Thymus (tissue), 14 donors: ENCODE data around the gene DYNLL2. TPM values are rescaled to one million over a fixed set of nuclear protein-coding genes. Genes with fewer than 3 reads are reported as not detected.
A peak's percentile ranks its signal among the peaks of the same experiment; 100 is the strongest.
"Not testable (repeated sequence)": the region's sequence is repeated elsewhere in the genome, so short reads cannot be mapped to it uniquely, and the experiment has no call there.

Experiments used
- DNase-seq, 9 donors: peaks; one replicate each; pipeline ENCODE4 v3.0.0-alpha.2; 2013; ENCODE audit warnings: low spot score in 9 of 9, low read depth in 6 of 9, missing footprints in 1 of 9
- H3K27ac ChIP-seq, 2 donors: one replicate each; pipeline ENCODE4 v1.5.1; 2013; ENCODE audit warnings: control low read depth in 1 of 2, low read depth in 1 of 2, low read length in 1 of 2, mild to moderate bottlenecking in 1 of 2, moderate library complexity in 1 of 2
- H3K27me3 ChIP-seq, 2 donors: one replicate each; pipeline ENCODE4 v1.5.1; 2013; ENCODE audit warnings: low read length in 1 of 2; ENCODE audit not compliant: control insufficient read depth in 2 of 2, insufficient read depth in 1 of 2
- H3K36me3 ChIP-seq, 2 donors: one replicate each; pipeline ENCODE4 v1.5.1; 2013; ENCODE audit warnings: low read length in 1 of 2, mild to moderate bottlenecking in 1 of 2, moderate library complexity in 1 of 2; ENCODE audit not compliant: control insufficient read depth in 2 of 2, insufficient read depth in 2 of 2
- H3K4me1 ChIP-seq, 2 donors: one replicate each; pipeline ENCODE4 v1.5.1; 2013; ENCODE audit warnings: low read length in 2 of 2; ENCODE audit not compliant: control insufficient read depth in 2 of 2, insufficient read depth in 2 of 2
- H3K4me3 ChIP-seq, 2 donors: one replicate each; pipeline ENCODE4 v1.5.1; 2013; ENCODE audit warnings: low read length in 2 of 2, control low read depth in 1 of 2, mild to moderate bottlenecking in 1 of 2
- H3K9me3 ChIP-seq, 2 donors: one replicate each; pipeline ENCODE4 v1.5.1; 2013; ENCODE audit warnings: low read length in 1 of 2, mild to moderate bottlenecking in 1 of 2; ENCODE audit not compliant: control insufficient read depth in 2 of 2, insufficient read depth in 1 of 2
- WGBS: extraction: QIAGEN DNeasy Blood & Tissue Kit; methylation state at CpG from one replicate; pipeline ENCODE4 v1.1.7; 2013; 5-methylcytosine and 5-hydroxymethylcytosine counted together
- long read RNA-seq, 10 donors: transcript quantifications; one replicate each; lab custom pipeline, GENCODE V29; 2026
- polyA plus RNA-seq: library from polyadenylated mRNA; stranded (reverse); fragments of 200-250 nt; gene quantifications from one replicate; pipeline ENCODE4 v1.2.3, GENCODE V29; 2013
- total RNA-seq: library from RNA; stranded (reverse); fragments of 120-200 nt; gene quantifications from one replicate; pipeline ENCODE4 v1.2.4, GENCODE V29; 2013
- donor health status: healthy.

The DYNLL2 gene
- total RNA-seq (11.7 TPM), polyA plus RNA-seq (23.2 TPM)
- long read RNA-seq, donor 1 = 0 reads
- long read RNA-seq, donor 2 = 0 reads
- long read RNA-seq, donor 3, full-length matches to known transcripts = 16 of 16 reads
- long read RNA-seq, donor 3, partial matches to known transcripts = 0 of 16 reads
- long read RNA-seq, donor 3, other reads (novel, unspliced or antisense) = 0 of 16 reads
- long read RNA-seq, donor 4, full-length matches to known transcripts = 6 of 6 reads
- long read RNA-seq, donor 4, partial matches to known transcripts = 0 of 6 reads
- long read RNA-seq, donor 4, other reads (novel, unspliced or antisense) = 0 of 6 reads
- long read RNA-seq, donor 5, full-length matches to known transcripts = 15 of 15 reads
- long read RNA-seq, donor 5, partial matches to known transcripts = 0 of 15 reads
- long read RNA-seq, donor 5, other reads (novel, unspliced or antisense) = 0 of 15 reads
- long read RNA-seq, donor 6, full-length matches to known transcripts = 7 of 7 reads
- long read RNA-seq, donor 6, partial matches to known transcripts = 0 of 7 reads
- long read RNA-seq, donor 6, other reads (novel, unspliced or antisense) = 0 of 7 reads
- long read RNA-seq, donor 7, full-length matches to known transcripts = 7 of 7 reads
- long read RNA-seq, donor 7, partial matches to known transcripts = 0 of 7 reads
- long read RNA-seq, donor 7, other reads (novel, unspliced or antisense) = 0 of 7 reads
- long read RNA-seq, donor 8, full-length matches to known transcripts = 1 of 1 reads
- long read RNA-seq, donor 8, partial matches to known transcripts = 0 of 1 reads
- long read RNA-seq, donor 8, other reads (novel, unspliced or antisense) = 0 of 1 reads
- long read RNA-seq, donor 9, full-length matches to known transcripts = 2 of 2 reads
- long read RNA-seq, donor 9, partial matches to known transcripts = 0 of 2 reads
- long read RNA-seq, donor 9, other reads (novel, unspliced or antisense) = 0 of 2 reads
- long read RNA-seq, donor 10, full-length matches to known transcripts = 3 of 3 reads
- long read RNA-seq, donor 10, partial matches to known transcripts = 0 of 3 reads
- long read RNA-seq, donor 10, other reads (novel, unspliced or antisense) = 0 of 3 reads

- Histone ChIP-seq H3K4me3 (peak within 1 kb of the TSS; percentile 69 to 93), H3K27ac (peak within 1 kb of the TSS; percentile 64 to 86), H3K9me3 (no peaks in the 10 kb centered on the region), H3K36me3 (peaks cover 12 to 29% of the 10 kb centered on the region in 2 donors), H3K4me1 (peaks cover 17 to 23% of the 10 kb centered on the region in 2 donors), H3K27me3 (peaks cover 0 to 2% of the 10 kb centered on the region in 2 donors)
- DNase-seq = peak; percentile 58 to 95 (median 86)
- 1% methylated on average over 45 of the region's 45 CpGs for WGBS
Observed at GRCh38 chr17:58082870-58083490, at the start of gene DYNLL2. Gene DYNLL2, plus strand, starts transcription at chr17:58083419. Its CDS starts 3,672 bp downstream, at chr17:58087091.

DNA sequence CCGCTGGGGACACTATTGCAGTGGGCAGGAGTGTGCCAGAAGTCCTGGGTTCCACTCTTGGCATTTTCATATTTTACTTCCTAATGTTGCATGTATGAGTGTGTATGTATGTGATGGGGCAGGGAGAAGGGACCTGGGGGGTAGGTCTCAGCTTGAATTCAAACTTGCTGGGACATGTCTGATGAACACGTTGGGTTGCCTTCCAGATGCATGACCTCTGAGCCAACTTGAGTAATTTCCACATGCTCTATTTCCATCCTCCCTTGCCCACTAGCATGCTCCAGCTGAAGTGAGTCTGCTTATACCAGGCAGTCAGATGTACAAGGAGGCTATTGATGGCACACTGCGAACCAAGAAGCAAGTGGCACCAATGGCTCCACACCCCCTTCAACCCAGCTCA lies 43.2 kb upstream of the DYNLL2 start:
- Histone ChIP-seq H3K9me3 (no peaks in the 10 kb centered on the region), H3K27ac (no peak overlapping the region), H3K4me1 (no peaks in the 10 kb centered on the region), H3K27me3 (peaks cover 0 to 24% of the 10 kb centered on the region in 2 donors), H3K36me3 (no peaks in the 10 kb centered on the region), H3K4me3 (no peak overlapping the region)
- no peak for DNase-seq
- 95% methylated on average over 3 of the region's 3 CpGs for WGBS

GRCh38 chr17:58040386-58040785 lies 42.8 kb upstream of the DYNLL2 start:
- Histone ChIP-seq H3K27ac (no peak overlapping the region), H3K9me3 (no peaks in the 10 kb centered on the region), H3K4me1 (no peaks in the 10 kb centered on the region), H3K36me3 (no peaks in the 10 kb centered on the region), H3K27me3 (peaks cover 0 to 24% of the 10 kb centered on the region in 2 donors), H3K4me3 (no peak overlapping the region)
- WGBS = 91% methylated on average over 8 of the region's 8 CpGs
- DNase-seq = no peak

DNA sequence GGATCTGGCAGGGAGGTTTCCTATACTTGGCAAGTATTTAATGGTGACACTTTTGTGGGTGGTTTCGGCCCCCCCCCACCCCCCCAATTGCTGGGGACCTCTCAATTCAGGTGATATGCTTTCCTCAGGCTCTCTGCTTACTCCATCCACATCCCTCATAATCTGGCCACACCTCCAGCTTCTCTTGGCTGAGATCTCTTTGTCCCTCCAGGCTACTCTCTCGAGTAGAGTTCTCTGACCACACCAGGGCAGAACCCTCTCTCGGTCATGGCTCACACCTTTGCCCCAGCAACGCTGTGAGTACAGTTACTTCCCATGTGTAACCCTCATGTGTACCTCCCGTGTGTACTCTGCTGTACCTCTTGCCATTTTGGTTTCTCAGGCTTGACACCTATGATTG lies 42.1 kb upstream of the DYNLL2 start:
- Histone ChIP-seq H3K27me3 (peaks cover 0 to 24% of the 10 kb centered on the region in 2 donors), H3K4me1 (no peaks in the 10 kb centered on the region), H3K27ac (no peak overlapping the region), H3K4me3 (no peak overlapping the region), H3K9me3 (no peaks in the 10 kb centered on the region), H3K36me3 (no peaks in the 10 kb centered on the region)
- WGBS = 81% methylated on average over 5 of the region's 5 CpGs
- no peak for DNase-seq

DNA sequence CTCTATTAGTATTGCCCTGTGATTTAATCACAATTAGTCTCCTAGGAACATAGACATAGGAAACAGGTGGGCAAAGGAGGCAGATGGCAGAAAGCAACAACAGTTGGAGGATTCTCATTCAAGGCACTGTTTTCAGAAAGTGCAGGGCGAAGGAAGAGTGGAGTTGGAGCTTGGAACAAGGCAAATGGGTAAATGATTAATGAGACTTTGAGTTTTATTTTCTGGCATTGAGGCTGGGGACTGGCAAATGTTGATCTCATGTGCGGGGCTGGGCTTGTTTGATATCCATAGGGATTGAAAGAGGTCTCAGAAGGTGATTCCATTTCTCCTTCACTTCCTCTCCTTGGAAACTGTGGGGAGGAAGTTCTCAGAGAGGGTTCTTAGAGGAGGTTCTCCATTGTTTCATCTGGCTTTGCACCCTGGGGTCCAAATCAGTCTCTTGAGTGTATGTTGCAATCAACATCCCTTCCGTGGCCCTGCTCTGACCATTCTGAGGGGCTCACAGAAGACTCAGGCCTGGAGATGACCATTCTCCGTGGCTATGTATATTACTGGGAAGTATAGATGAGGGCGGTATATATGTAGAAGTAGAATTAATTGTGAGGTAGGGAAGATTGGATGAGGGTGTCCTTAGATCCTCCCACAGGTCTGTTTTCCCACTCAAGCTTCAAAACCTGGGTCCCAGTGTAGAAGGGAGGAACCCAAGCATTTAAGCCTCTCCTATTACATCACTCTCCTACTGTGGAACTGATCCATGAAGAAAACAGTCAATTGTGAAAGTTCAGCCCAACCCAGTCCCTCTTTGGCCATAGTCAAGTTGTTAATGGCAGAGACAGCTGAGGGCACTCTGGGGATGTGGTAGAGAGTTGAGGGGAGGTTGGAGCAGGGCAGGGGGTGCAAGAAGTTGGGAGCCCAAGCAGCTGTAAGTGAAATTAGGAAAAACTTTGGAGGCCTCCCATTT lies 39.7 kb upstream of the DYNLL2 start:
- H3K36me3 ChIP-seq = no peaks in the 10 kb centered on the region
- no peaks in the 10 kb centered on the region for H3K9me3 ChIP-seq
- H3K4me1 ChIP-seq = no peaks in the 10 kb centered on the region
- 96% methylated on average over 5 of the region's 5 CpGs for WGBS
- no peak overlapping the region for H3K27ac ChIP-seq
- DNase-seq = no peak
- no peak overlapping the region for H3K4me3 ChIP-seq
- peaks cover 0 to 27% of the 10 kb centered on the region in 2 donors for H3K27me3 ChIP-seq

DNA sequence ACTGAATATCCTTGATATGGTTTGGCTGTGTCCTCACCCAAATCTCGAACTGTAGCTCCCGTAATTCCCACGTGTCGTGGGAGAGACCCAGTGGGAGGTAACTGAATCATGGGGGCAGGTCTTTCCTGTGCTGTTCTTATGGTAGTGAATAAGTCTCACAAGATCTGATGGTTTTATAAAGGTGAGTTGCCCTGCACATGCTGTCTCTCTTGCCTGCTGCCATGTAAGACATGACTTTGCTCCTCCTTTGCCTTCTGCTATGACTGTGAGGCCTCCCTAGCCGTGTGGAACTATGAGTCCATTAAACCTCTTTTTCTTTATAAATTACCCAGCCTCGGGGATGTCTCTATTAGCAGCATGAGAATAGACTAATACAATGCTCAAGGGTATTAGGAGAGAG lies 39.0 kb upstream of the DYNLL2 start:
- peaks cover 0 to 24% of the 10 kb centered on the region in 2 donors for H3K27me3 ChIP-seq
- not testable (repeated sequence) for H3K27ac ChIP-seq, H3K36me3 ChIP-seq, H3K4me3 ChIP-seq, H3K4me1 ChIP-seq, DNase-seq, H3K9me3 ChIP-seq
- 96% methylated on average over 6 of the region's 6 CpGs for WGBS

- WGBS = 90% methylated on average over 18 of the region's 18 CpGs
- Histone ChIP-seq H3K27me3 (peaks cover 0 to 14% of the 10 kb centered on the region in 2 donors), H3K4me3 (no peak overlapping the region), H3K4me1 (no peaks in the 10 kb centered on the region), H3K36me3 (no peaks in the 10 kb centered on the region), H3K27ac (no peak overlapping the region), H3K9me3 (no peaks in the 10 kb centered on the region)
- no peak for DNase-seq
Observed at GRCh38 chr17:58046239-58047094, 36.8 kb upstream of the DYNLL2 start.
